Natural killer cell (primary cell): ENCODE results near the gene LRSAM1. TPM values are rescaled to one million over a fixed set of nuclear protein-coding genes. Genes with fewer than 3 reads are reported as not detected.

Experiments used
- ATAC-seq, 3 donors: fragments of 150-1000 bp in 2 of 3; fragments of 200-7000 bp in 1 of 3; cut with Tn5 transposase; 1 replicate in 1 of 3; 2 replicates in 2 of 3; pipeline ENCODE4 v1.10.0; 2021; ENCODE audit warnings: mild to moderate bottlenecking in 2 of 3, moderate library complexity in 2 of 3
- DNase-seq, 2 donors: peaks; one replicate each; pipeline versions ENCODE4 v3.0.0 to v3.0.0-alpha.2; 2013 to 2021; ENCODE audit warnings: mixed read lengths in 1 of 2
- H3K27ac ChIP-seq: one replicate; pipeline ENCODE4 v1.5.1; 2013; ENCODE audit warnings: mild to moderate bottlenecking, low read length
- H3K27me3 ChIP-seq: one replicate; pipeline ENCODE4 v1.6.1; 2013; ENCODE audit warnings: low read length; ENCODE audit not compliant: control insufficient read depth, insufficient read depth
- H3K36me3 ChIP-seq: one replicate; pipeline ENCODE4 v1.6.1; 2013; ENCODE audit warnings: low read length; ENCODE audit not compliant: control insufficient read depth, insufficient read depth
- H3K4me1 ChIP-seq: one replicate; pipeline ENCODE4 v1.6.1; 2013; ENCODE audit warnings: low read length; ENCODE audit not compliant: control insufficient read depth, insufficient read depth
- H3K4me3 ChIP-seq: one replicate; pipeline ENCODE4 v1.5.1; 2013; ENCODE audit warnings: low read length
- H3K9me3 ChIP-seq: one replicate; pipeline ENCODE4 v1.6.1; 2013; ENCODE audit warnings: low read length; ENCODE audit not compliant: control insufficient read depth, insufficient read depth
- H3K27ac Mint-ChIP-seq, 2 donors: one replicate each; pipeline ENCODE4 v1.8.0; 2022; ENCODE audit warnings: mild to moderate bottlenecking in 2 of 2, mixed read lengths in 2 of 2, moderate library complexity in 1 of 2
- H3K27me3 Mint-ChIP-seq, 2 donors: one replicate each; pipeline ENCODE4 v1.8.0; 2022; ENCODE audit warnings: low read depth in 2 of 2, mixed read lengths in 2 of 2
- H3K36me3 Mint-ChIP-seq: one replicate; pipeline ENCODE4 v1.8.0; 2022; ENCODE audit warnings: mixed read lengths
- H3K4me1 Mint-ChIP-seq, 2 donors: one replicate each; pipeline ENCODE4 v1.8.0; 2022; ENCODE audit warnings: mixed read lengths in 2 of 2
- H3K4me3 Mint-ChIP-seq: one replicate; pipeline ENCODE4 v1.8.0; 2022; ENCODE audit warnings: mild to moderate bottlenecking, moderate library complexity, mixed read lengths
- H3K9me3 Mint-ChIP-seq, 2 donors: one replicate each; pipeline ENCODE4 v1.8.0; 2022; ENCODE audit warnings: mixed read lengths in 2 of 2
- WGBS: methylation state at CpG from one replicate; pipeline ENCODE4 v1.1.7; 2013; ENCODE audit warnings: missing lambda C conversion rate; ENCODE audit not compliant: insufficient coverage; 5-methylcytosine and 5-hydroxymethylcytosine counted together
- intact Hi-C: fragments of 100-400 bp; cut with micrococcal nuclease; formaldehyde crosslinking; loops from one replicate; pipeline ENCODE4 v1.14.2; 2022
- total RNA-seq, 4 donors: library from RNA; stranded (reverse); fragments of 120-200 nt in 1 of 4; gene quantifications; one replicate each; pipeline versions ENCODE4 v1.2.3 to v1.2.4, GENCODE V29; 2013 to 2022
- TF ChIP-seq, protein P1 (sequence below): fragments of 200-600 bp; IDR thresholded peaks from one replicate; pipeline ENCODE4 v1.8.0; 2022; ENCODE audit warnings: antibody characterized with exemption

The LRSAM1 gene
- total RNA-seq, 3 donors from 2014 or later (not counting 1 experiment from before 2014, with no cell fraction given) = 17.4 to 24.6 (median 20.7) TPM

GRCh38 chr9:127540664-127541041, 89.3 kb downstream of the LRSAM1 start:
- H3K27me3 ChIP-seq = no peaks in the 10 kb centered on the region
- no peak overlapping the region for H3K27ac ChIP-seq
- no peak overlapping the region for H3K4me3 Mint-ChIP-seq
- intact Hi-C loops = no loop called here
- H3K4me3 ChIP-seq = no peak overlapping the region
- no peak for DNase-seq
- no peaks in the 10 kb centered on the region for H3K27me3 Mint-ChIP-seq
- H3K36me3 Mint-ChIP-seq = no peaks in the 10 kb centered on the region
- H3K36me3 ChIP-seq = no peaks in the 10 kb centered on the region
- H3K4me1 Mint-ChIP-seq = peaks cover 0 to 5% of the 10 kb centered on the region in 2 donors
- H3K4me1 ChIP-seq = peaks cover 1% of the 10 kb centered on the region
- TF ChIP-seq, protein P1, sequence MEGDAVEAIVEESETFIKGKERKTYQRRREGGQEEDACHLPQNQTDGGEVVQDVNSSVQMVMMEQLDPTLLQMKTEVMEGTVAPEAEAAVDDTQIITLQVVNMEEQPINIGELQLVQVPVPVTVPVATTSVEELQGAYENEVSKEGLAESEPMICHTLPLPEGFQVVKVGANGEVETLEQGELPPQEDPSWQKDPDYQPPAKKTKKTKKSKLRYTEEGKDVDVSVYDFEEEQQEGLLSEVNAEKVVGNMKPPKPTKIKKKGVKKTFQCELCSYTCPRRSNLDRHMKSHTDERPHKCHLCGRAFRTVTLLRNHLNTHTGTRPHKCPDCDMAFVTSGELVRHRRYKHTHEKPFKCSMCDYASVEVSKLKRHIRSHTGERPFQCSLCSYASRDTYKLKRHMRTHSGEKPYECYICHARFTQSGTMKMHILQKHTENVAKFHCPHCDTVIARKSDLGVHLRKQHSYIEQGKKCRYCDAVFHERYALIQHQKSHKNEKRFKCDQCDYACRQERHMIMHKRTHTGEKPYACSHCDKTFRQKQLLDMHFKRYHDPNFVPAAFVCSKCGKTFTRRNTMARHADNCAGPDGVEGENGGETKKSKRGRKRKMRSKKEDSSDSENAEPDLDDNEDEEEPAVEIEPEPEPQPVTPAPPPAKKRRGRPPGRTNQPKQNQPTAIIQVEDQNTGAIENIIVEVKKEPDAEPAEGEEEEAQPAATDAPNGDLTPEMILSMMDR = no peak
- no peaks in the 10 kb centered on the region for H3K9me3 Mint-ChIP-seq
- ATAC-seq = no peak
- H3K27ac Mint-ChIP-seq = no peak overlapping the region
- 90% methylated on average over 13 of the region's 13 CpGs for WGBS
- H3K9me3 ChIP-seq = no peaks in the 10 kb centered on the region

- no peaks in the 10 kb centered on the region for H3K36me3 Mint-ChIP-seq
- peaks cover 0 to 8% of the 10 kb centered on the region in 2 donors for H3K4me1 Mint-ChIP-seq
- H3K9me3 Mint-ChIP-seq = no peaks in the 10 kb centered on the region
- peaks cover 0 to 3% of the 10 kb centered on the region in 2 donors for H3K27me3 Mint-ChIP-seq
- Histone ChIP-seq H3K36me3 (no peaks in the 10 kb centered on the region), H3K27ac (no peak overlapping the region), H3K4me1 (peaks cover 6% of the 10 kb centered on the region), H3K9me3 (no peaks in the 10 kb centered on the region), H3K27me3 (no peaks in the 10 kb centered on the region), H3K4me3 (no peak overlapping the region)
- ATAC-seq = no peak
- no peak overlapping the region for H3K27ac Mint-ChIP-seq
- DNase-seq = no peak
- TF ChIP-seq, protein P1 = no peak
- intact Hi-C loops = no loop called here
- WGBS = 90% methylated on average over 7 of the region's 7 CpGs
- H3K4me3 Mint-ChIP-seq = no peak overlapping the region
These were observed 89.9 kb downstream of the LRSAM1 start for GRCh38 chr9:127541176-127541575.

DNA sequence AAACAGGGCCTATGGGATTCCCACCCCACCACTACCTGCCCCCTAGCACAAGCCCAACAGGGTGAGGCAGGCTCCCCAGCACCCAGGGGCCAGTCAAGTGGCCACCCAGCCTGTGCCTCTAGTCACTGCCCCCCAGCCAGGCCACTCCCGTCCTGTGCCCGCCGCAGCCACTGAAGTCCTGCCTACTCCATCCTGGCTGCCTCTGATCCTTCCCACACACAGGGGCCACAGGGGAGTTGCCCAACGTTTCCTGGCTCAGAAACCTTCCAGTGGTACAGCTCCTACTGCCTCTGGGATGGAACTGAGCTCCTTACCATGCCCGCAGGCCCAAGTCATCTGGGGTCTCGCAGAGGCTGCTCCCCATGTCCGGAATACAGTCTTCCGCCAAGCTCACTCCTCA, 90.6 kb downstream of the LRSAM1 start:
- peaks cover 0 to 12% of the 10 kb centered on the region in 2 donors for H3K4me1 Mint-ChIP-seq
- H3K27me3 Mint-ChIP-seq = peaks cover 0 to 3% of the 10 kb centered on the region in 2 donors
- ATAC-seq = no peak
- no peak overlapping the region for H3K27ac Mint-ChIP-seq
- Histone ChIP-seq H3K27me3 (no peaks in the 10 kb centered on the region), H3K4me1 (peaks cover 12% of the 10 kb centered on the region), H3K36me3 (no peaks in the 10 kb centered on the region), H3K9me3 (no peaks in the 10 kb centered on the region), H3K27ac (no peak overlapping the region), H3K4me3 (no peak overlapping the region)
- no peaks in the 10 kb centered on the region for H3K36me3 Mint-ChIP-seq
- 90% methylated on average over 8 of the region's 8 CpGs for WGBS
- no peak for DNase-seq
- TF ChIP-seq, protein P1 = no peak
- H3K4me3 Mint-ChIP-seq = no peak overlapping the region
- no peaks in the 10 kb centered on the region for H3K9me3 Mint-ChIP-seq
- intact Hi-C loops = no loop called here

- Mint-ChIP-seq H3K4me1 (peaks cover 0 to 12% of the 10 kb centered on the region in 2 donors), H3K36me3 (no peaks in the 10 kb centered on the region), H3K9me3 (no peaks in the 10 kb centered on the region), H3K4me3 (no peak overlapping the region), H3K27me3 (peaks cover 0 to 3% of the 10 kb centered on the region in 2 donors), H3K27ac (peak overlapping the region in 1 of 2 donors; percentile 10)
- WGBS = 87% methylated on average over 8 of the region's 8 CpGs
- no peak overlapping the region for H3K4me3 ChIP-seq
- H3K27me3 ChIP-seq = no peaks in the 10 kb centered on the region
- TF ChIP-seq, protein P1 = no peak
- intact Hi-C loops = no loop called here
- ATAC-seq (no peak), DNase-seq (no peak)
- H3K9me3 ChIP-seq = no peaks in the 10 kb centered on the region
- H3K36me3 ChIP-seq = no peaks in the 10 kb centered on the region
- no peak overlapping the region for H3K27ac ChIP-seq
- H3K4me1 ChIP-seq = peaks cover 12% of the 10 kb centered on the region
These were observed 91.9 kb downstream of the LRSAM1 start for GRCh38 chr9:127543221-127543620.
